ENCODE measurements around the gene IRAK3. TPM values are rescaled to one million over a fixed set of nuclear protein-coding genes. Genes with fewer than 3 reads are reported as not detected.
"Not testable (repeated sequence)": the region's sequence is repeated elsewhere in the genome, so short reads cannot be mapped to it uniquely, and the experiment has no call there.

The IRAK3 gene
- total RNA-seq, 1 experiment from 2014 or later, result 0.28 TPM

DNA sequence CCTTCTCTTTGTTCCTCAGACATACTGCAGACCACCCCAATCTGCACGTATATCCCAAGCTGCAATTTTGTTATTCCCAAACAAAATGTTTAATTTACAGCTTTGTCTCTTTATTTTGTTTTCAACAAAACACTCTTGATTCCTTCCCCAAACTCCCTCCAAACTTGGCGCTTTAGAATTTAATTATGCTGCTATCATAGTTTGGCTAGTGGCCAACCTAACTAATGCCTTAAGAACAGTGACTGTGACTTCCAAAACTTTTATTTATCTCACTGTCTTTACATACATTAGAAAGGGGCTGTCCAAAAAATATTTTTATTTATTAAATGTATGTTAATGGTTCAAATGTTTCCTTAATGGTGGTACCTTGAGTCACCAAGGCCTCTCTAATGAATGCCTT lies 26.3 kb upstream of the IRAK3 start:
- no peak for DNase-seq
- Histone ChIP-seq H3K27me3 (ENCODE audit: control insufficient read depth, insufficient read depth, low read length) (no peaks in the 10 kb centered on the region), H3K4me3 (ENCODE audit: insufficient read depth, low read depth, low read length) (no peak overlapping the region), H3K36me3 (replicated peaks; ENCODE audit: control insufficient read depth, insufficient read depth, low read length) (no peaks in the 10 kb centered on the region)

GRCh38 chr12:66163289-66163688 lies 25.7 kb upstream of the IRAK3 start:
- Histone ChIP-seq H3K27me3 (ENCODE audit: control insufficient read depth, insufficient read depth, low read length) (no peaks in the 10 kb centered on the region), H3K4me3 (ENCODE audit: insufficient read depth, low read depth, low read length) (no peak overlapping the region), H3K36me3 (replicated peaks; ENCODE audit: control insufficient read depth, insufficient read depth, low read length) (no peaks in the 10 kb centered on the region)
- DNase-seq, result no peak

DNA sequence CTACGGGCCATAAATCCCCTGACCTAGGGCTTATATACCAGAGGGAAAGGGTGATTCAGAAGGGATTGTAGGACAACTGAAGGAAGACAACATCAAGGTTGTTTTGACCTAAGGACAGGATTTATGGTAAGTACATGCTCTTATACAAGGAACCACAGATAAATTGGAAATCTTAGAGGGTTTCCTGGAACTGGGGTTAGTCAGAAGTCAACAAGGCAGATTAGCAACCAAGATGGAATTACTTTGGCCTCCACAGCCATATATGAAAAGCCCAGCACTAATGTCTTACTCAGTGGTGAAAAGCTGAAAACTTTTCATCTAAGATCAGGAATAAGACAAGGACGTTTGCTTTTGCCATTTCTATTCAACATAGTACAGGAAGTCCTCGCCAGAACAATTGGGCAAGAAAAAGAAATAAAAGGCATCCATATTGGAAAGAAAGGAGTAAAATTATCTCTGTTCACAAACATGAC lies 24.6 kb upstream of the IRAK3 start:
- no peak for DNase-seq
- H3K27me3 ChIP-seq (ENCODE audit: control insufficient read depth, insufficient read depth, low read length), result no peaks in the 10 kb centered on the region
- no peak overlapping the region for H3K4me3 ChIP-seq (ENCODE audit: insufficient read depth, low read depth, low read length)
- no peaks in the 10 kb centered on the region for H3K36me3 ChIP-seq (replicated peaks; ENCODE audit: control insufficient read depth, insufficient read depth, low read length)

GRCh38 chr12:66165141-66165540 lies 23.9 kb upstream of the IRAK3 start:
- DNase-seq, result no peak
- Histone ChIP-seq H3K27me3 (ENCODE audit: control insufficient read depth, insufficient read depth, low read length) (no peaks in the 10 kb centered on the region), H3K4me3 (ENCODE audit: insufficient read depth, low read depth, low read length) (no peak overlapping the region), H3K36me3 (replicated peaks; ENCODE audit: control insufficient read depth, insufficient read depth, low read length) (no peaks in the 10 kb centered on the region)

DNA sequence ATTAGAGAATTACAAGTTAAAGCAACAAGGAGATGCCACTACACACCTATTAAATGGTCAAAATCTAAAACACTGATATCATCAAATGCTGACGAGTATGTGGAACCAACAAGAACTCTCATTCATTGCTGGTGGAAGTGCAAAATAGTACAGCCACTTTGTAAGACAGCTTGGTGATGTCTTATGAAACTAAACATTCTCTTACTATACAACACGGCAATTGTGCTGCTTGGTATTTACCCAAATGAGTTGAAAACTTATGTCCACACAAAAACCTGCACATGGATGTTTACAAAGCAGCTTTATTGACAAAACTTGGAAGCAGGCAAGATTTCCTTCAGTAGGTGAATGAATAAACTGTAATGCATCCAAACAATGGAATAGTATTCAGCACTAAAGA lies 22.5 kb upstream of the IRAK3 start:
- Histone ChIP-seq H3K27me3 (ENCODE audit: control insufficient read depth, insufficient read depth, low read length) (no peaks in the 10 kb centered on the region), H3K36me3 (replicated peaks; ENCODE audit: control insufficient read depth, insufficient read depth, low read length) (no peaks in the 10 kb centered on the region), H3K4me3 (ENCODE audit: insufficient read depth, low read depth, low read length) (no peak overlapping the region)
- DNase-seq, result no peak

DNA sequence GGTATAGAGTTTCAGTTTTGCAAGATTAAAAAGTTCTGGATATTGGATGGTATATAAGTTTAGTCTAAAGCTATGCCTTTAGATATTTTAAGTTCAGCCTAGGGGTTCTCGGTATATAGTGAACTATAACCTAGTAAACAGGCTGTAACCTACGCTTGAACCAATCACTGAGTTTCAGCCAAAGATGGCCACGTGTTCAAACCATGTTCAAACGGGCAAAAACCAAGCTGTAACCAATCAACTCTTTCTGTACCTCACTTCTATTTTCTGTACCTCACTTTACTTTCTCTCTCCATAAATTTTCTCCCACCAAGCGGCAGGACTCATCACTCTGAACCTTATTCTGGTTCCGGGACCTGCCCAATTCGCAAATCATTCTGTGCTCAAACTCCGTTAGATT lies 20.6 kb upstream of the IRAK3 start:
- Histone ChIP-seq H3K36me3 (replicated peaks; ENCODE audit: control insufficient read depth, insufficient read depth, low read length) (no peaks in the 10 kb centered on the region), H3K4me3 (ENCODE audit: insufficient read depth, low read depth, low read length) (no peak overlapping the region), H3K27me3 (ENCODE audit: control insufficient read depth, insufficient read depth, low read length) (no peaks in the 10 kb centered on the region)
- no peak for DNase-seq

- peak; percentile 86 for DNase-seq
- Histone ChIP-seq H3K27me3 (ENCODE audit: control insufficient read depth, insufficient read depth, low read length) (no peaks in the 10 kb centered on the region), H3K36me3 (replicated peaks; ENCODE audit: control insufficient read depth, insufficient read depth, low read length) (no peaks in the 10 kb centered on the region), H3K4me3 (ENCODE audit: insufficient read depth, low read depth, low read length) (peak within 1 kb of the TSS; percentile 40; the same call in 1 of the 2 replicates)
Measured at GRCh38 chr12:66169221-66170170, 19.5 kb upstream of the IRAK3 start, which contains the start of gene TMBIM4. TMBIM4 (minus strand) TSS chr12:66169996; CDS start chr12:66169951, 45 bp downstream.

DNA sequence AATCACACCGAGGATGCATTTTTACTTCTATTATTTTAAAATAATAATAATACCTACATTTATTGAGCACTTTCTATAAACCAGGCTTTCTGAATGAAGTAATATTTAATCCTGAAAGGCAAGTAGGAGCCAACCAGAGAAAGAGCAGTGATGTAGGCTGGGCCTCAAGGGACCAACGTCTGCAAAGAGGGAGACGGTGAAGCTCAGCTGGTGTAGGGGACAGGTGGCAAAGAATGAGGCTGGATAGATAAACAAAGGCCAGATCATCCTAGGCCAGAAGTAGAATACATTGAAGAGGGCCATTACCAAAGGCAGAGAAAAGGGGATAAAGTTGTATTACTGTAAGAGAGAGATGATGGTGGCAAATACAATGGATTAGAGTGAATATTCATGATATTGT lies 18.4 kb upstream of the IRAK3 start:
- no peaks in the 10 kb centered on the region for H3K27me3 ChIP-seq (ENCODE audit: control insufficient read depth, insufficient read depth, low read length)
- DNase-seq, result no peak
- no peaks in the 10 kb centered on the region for H3K36me3 ChIP-seq (replicated peaks; ENCODE audit: control insufficient read depth, insufficient read depth, low read length)
- H3K4me3 ChIP-seq (ENCODE audit: insufficient read depth, low read depth, low read length), result no peak overlapping the region

DNA sequence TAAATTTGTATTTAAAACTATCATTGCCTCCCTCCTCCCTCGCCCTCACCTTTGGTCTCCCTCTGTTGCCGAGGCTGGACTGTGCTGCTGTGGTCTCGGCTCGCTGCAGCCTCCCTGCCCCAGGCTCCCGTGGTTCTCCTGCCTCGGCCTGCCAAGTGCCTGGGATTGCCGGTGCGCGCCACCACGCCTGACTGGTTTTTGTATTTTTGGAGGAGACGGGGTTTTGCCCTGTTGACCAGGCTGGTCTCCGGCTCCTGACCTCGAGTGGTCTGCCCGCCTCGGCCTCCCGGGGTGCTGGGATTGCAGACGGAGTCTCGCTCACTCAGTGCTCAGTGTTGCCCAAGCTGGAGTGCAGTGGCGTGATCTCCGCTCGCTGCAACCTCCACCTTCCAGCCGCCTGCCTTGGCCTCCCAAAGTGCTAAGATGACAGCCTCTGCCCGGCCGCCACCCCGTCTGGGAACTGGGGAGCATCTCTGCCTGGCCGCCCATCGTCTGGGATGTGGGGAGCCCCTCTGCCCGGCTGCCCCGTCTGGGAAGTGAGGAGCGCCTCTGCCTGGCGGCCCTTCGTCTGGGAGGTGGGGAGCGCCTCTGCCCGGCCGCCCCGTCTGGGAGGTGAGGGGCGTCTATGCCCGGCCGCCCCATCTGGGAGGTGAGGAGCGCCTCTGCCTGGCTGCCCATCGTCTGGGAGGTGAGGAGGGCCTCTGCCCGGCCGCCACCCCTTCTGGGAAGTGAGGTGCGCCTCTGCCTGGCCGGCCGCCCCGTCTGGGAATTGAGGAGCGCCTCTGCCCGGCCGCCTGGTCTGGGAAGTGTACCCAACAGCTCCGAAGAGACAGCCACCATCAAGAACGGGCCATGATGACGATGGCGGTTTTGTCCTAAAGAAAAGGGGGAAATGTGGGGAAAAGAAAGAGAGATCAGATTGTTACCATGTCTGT lies 14.4 kb upstream of the IRAK3 start:
- not testable (repeated sequence) for H3K4me3 ChIP-seq (ENCODE audit: insufficient read depth, low read depth, low read length); DNase-seq; H3K27me3 ChIP-seq (ENCODE audit: control insufficient read depth, insufficient read depth, low read length); H3K36me3 ChIP-seq (replicated peaks; ENCODE audit: control insufficient read depth, insufficient read depth, low read length)

- no peak for DNase-seq
- Histone ChIP-seq H3K4me3 (ENCODE audit: insufficient read depth, low read depth, low read length) (no peak overlapping the region), H3K36me3 (replicated peaks; ENCODE audit: control insufficient read depth, insufficient read depth, low read length) (no peaks in the 10 kb centered on the region), H3K27me3 (ENCODE audit: control insufficient read depth, insufficient read depth, low read length) (no peaks in the 10 kb centered on the region)
Measured at GRCh38 chr12:66176105-66176900, 12.7 kb upstream of the IRAK3 start.

DNA sequence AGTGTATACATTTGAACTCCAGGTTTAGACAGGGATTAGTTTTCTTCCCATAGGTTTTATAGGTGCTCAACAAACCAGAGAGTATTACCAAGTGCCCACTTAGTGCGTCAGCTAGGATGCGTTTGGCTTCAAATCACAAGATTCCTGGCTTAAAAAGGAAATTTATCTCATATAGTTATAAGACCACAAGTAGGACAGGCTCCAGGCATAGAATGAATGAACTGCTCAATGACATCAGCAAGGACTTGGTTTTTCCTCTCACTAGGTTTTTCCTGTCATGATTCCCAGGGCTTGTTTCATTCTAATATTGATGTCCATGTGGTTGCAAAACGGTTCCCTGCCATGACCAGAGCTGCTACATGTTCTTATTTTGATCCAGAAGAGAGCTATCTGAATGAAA lies 6.1 kb upstream of the IRAK3 start:
- DNase-seq, result no peak
- Histone ChIP-seq H3K4me3 (ENCODE audit: insufficient read depth, low read depth, low read length) (no peak overlapping the region), H3K27me3 (ENCODE audit: control insufficient read depth, insufficient read depth, low read length) (peaks cover 7% of the 10 kb centered on the region), H3K36me3 (replicated peaks; ENCODE audit: control insufficient read depth, insufficient read depth, low read length) (no peaks in the 10 kb centered on the region)

GRCh38 chr12:66184822-66185221 lies 4.2 kb upstream of the IRAK3 start:
- not testable (repeated sequence) for H3K36me3 ChIP-seq (replicated peaks; ENCODE audit: control insufficient read depth, insufficient read depth, low read length); H3K4me3 ChIP-seq (ENCODE audit: insufficient read depth, low read depth, low read length); DNase-seq
- peaks cover 25% of the 10 kb centered on the region for H3K27me3 ChIP-seq (ENCODE audit: control insufficient read depth, insufficient read depth, low read length)

DNA sequence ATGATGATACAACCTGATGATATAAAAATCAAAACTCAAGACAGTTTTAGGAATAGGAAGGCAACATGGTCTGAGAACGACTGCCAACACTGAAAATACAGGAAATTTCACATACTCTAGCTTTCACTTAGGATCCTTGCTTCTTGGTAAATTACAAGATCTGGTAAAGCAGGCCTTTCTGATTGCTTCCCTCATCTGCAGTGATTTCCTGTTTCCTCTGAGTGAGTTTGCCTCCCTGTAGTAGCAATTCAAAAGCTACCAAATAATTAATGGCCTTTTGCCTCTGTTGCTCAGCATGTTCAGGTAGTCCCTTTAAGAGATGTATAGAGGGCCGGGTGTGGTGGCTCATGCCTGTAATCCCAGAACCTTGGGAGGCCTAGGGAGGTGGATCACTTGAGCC lies 2.0 kb upstream of the IRAK3 start:
- Histone ChIP-seq H3K4me3 (ENCODE audit: insufficient read depth, low read depth, low read length) (no peak overlapping the region), H3K36me3 (replicated peaks; ENCODE audit: control insufficient read depth, insufficient read depth, low read length) (no peaks in the 10 kb centered on the region), H3K27me3 (ENCODE audit: control insufficient read depth, insufficient read depth, low read length) (peaks cover 36% of the 10 kb centered on the region)
- DNase-seq, result no peak

GRCh38 chr12:66187821-66188220 lies 1.2 kb upstream of the IRAK3 start:
- Histone ChIP-seq H3K4me3 (ENCODE audit: insufficient read depth, low read depth, low read length) (no peak overlapping the region), H3K27me3 (ENCODE audit: control insufficient read depth, insufficient read depth, low read length) (peaks cover 36% of the 10 kb centered on the region), H3K36me3 (replicated peaks; ENCODE audit: control insufficient read depth, insufficient read depth, low read length) (no peaks in the 10 kb centered on the region)
- DNase-seq, result no peak

All from H7 (cell line).